H1 (cell line): ENCODE results near the gene TVP23A.

Experiments
- TAF1 ChIP-seq: IDR thresholded peaks from 2 replicates; pipeline ENCODE4 v1.6.1; 2011; ENCODE audit warnings: mild to moderate bottlenecking, low read depth, low read length
- TF ChIP-seq, protein P1 (sequence below), 3 experiments: IDR thresholded peaks; 1 replicate in 2 of 3; 2 replicates in 1 of 3; pipeline versions ENCODE4 v1.5.1 to v1.6.1; 2011; ENCODE audit warnings: low read length in 3 of 3, mild to moderate bottlenecking in 3 of 3, inconsistent platforms in 2 of 3, low read depth in 1 of 3, moderate library complexity in 1 of 3; ENCODE audit not compliant: insufficient read depth in 1 of 3; ENCODE audit errors: control extremely low read depth in 1 of 3

DNA sequence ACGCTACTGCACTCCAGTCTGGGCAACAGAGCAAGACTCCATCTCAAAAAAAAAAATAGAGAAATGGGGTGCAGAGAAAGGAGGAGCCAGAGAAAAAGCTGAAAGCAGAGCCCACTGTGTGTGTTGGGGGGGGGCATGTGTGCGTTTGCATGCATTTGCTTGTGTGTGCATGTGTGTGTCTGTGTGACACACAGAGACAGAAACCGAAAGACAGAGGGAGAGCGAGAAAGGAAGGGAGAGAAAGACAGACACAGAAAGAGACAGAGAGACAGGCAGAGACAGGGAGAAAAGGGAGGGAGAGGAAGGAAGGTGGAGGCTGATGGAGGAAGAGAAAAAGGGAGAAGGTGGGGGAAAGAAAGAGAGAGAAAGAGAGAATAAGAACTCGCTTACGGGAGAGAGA, 48.6 kb upstream of the TVP23A start:
- TF ChIP-seq TAF1 = no peak
- TF ChIP-seq, protein P1, sequence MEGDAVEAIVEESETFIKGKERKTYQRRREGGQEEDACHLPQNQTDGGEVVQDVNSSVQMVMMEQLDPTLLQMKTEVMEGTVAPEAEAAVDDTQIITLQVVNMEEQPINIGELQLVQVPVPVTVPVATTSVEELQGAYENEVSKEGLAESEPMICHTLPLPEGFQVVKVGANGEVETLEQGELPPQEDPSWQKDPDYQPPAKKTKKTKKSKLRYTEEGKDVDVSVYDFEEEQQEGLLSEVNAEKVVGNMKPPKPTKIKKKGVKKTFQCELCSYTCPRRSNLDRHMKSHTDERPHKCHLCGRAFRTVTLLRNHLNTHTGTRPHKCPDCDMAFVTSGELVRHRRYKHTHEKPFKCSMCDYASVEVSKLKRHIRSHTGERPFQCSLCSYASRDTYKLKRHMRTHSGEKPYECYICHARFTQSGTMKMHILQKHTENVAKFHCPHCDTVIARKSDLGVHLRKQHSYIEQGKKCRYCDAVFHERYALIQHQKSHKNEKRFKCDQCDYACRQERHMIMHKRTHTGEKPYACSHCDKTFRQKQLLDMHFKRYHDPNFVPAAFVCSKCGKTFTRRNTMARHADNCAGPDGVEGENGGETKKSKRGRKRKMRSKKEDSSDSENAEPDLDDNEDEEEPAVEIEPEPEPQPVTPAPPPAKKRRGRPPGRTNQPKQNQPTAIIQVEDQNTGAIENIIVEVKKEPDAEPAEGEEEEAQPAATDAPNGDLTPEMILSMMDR (IDR thresholded peaks at IDR 0.05; ENCODE audit: control extremely low read depth in 1 of 3, insufficient read depth in 1 of 3, low read depth in 1 of 3, low read length in 3 of 3) = no peak
